HepG2 (cell line): ENCODE data around the gene GSK3B. TPM values are rescaled to one million over a fixed set of nuclear protein-coding genes. Genes with fewer than 3 reads are reported as not detected.

ENCODE experiments used
- CCDC6 ChIP-seq: sonication (generic); formaldehyde crosslinking; IDR thresholded peaks from 2 replicates; pipeline ENCODE4 v1.8.1; 2022; ENCODE audit warnings: mild to moderate bottlenecking, missing genetic modification reagents, moderate library complexity
- CEBPB ChIP-seq: IDR thresholded peaks from 2 replicates; pipeline ENCODE4 v1.6.1; 2011; ENCODE audit warnings: low read depth, low read length, improper control_type of control experiment, borderline replicate concordance
- HNF1A ChIP-seq, 2 experiments: sonication (generic) in 1 of 2; formaldehyde crosslinking in 1 of 2; IDR thresholded peaks; 2 replicates each; pipeline versions ENCODE4 v1.4.0 to v1.6.1; 2016 to 2020; ENCODE audit warnings: borderline replicate concordance in 1 of 2, low read depth in 1 of 2, mild to moderate bottlenecking in 1 of 2, missing genetic modification reagents in 1 of 2
- HNRNPH1 ChIP-seq: fragments of 200-400 bp; formaldehyde crosslinking; optimal IDR thresholded peaks from 2 replicates; pipeline ENCODE3; 2017; ENCODE audit warnings: mild to moderate bottlenecking, low read depth, low read length
- PLSCR1 ChIP-seq: sonication (generic); formaldehyde crosslinking; IDR thresholded peaks from 2 replicates; pipeline ENCODE4 v1.5.0; 2020; ENCODE audit warnings: missing genetic modification reagents, mild to moderate bottlenecking, borderline replicate concordance
- STAT5B ChIP-seq: sonication (generic); formaldehyde crosslinking; IDR thresholded peaks from 2 replicates; pipeline ENCODE4 v1.4.0; 2020; ENCODE audit warnings: missing genetic modification reagents
- TAF15 ChIP-seq: fragments of 200-400 bp; formaldehyde crosslinking; IDR thresholded peaks from one replicate; pipeline ENCODE4 v1.6.1; 2018; ENCODE audit warnings: mild to moderate bottlenecking, low read depth, low read length; ENCODE audit not compliant: poor library complexity, severe bottlenecking
- ZHX2 ChIP-seq, 2 experiments: sonication (generic) in 1 of 2; formaldehyde crosslinking in 1 of 2; IDR thresholded peaks; 2 replicates each; pipeline versions ENCODE4 v1.6.1 to v1.9.0; 2014 to 2022; ENCODE audit warnings: antibody characterized with exemption in 1 of 2, borderline replicate concordance in 1 of 2, inconsistent platforms in 1 of 2, low read depth in 1 of 2, missing genetic modification reagents in 1 of 2
- ZNF350 ChIP-seq: sonication (generic); formaldehyde crosslinking; IDR thresholded peaks from 2 replicates; pipeline ENCODE4 v1.4.0; 2020; ENCODE audit warnings: mild to moderate bottlenecking, low read depth, missing genetic modification reagents, borderline replicate concordance
- ZNF451 ChIP-seq: sonication (generic); formaldehyde crosslinking; IDR thresholded peaks from 2 replicates; pipeline ENCODE4 v1.5.0; 2020; ENCODE audit warnings: mild to moderate bottlenecking, missing genetic modification reagents
- ZNF550 ChIP-seq: sonication (generic); formaldehyde crosslinking; IDR thresholded peaks from 2 replicates; pipeline ENCODE4 v1.4.0; 2020; ENCODE audit warnings: mild to moderate bottlenecking, missing genetic modification reagents, borderline replicate concordance
- ZNF672 ChIP-seq: sonication (generic); formaldehyde crosslinking; IDR thresholded peaks from 2 replicates; pipeline ENCODE4 v1.8.1; 2022; ENCODE audit warnings: missing genetic modification reagents
- polyA plus RNA-seq, 8 experiments: library from polyadenylated mRNA; depleted of rRNA in 3 of 8; stranded (reverse) in 7 of 8; unstranded in 1 of 8; fragments of >200 nt; fragmentation: Illumina TruSeq in 4 of 8; extraction: Trizol in 4 of 8; gene quantifications; 2 replicates each; pipeline versions ENCODE4 v1.2.1 to v1.2.3, GENCODE V29; 2011 to 2016; ENCODE audit warnings: low read depth in 4 of 8, missing spikeins in 1 of 8, mixed read lengths in 1 of 8; ENCODE audit not compliant: insufficient read depth in 1 of 8
- total RNA-seq, 5 experiments: library from RNA; depleted of rRNA; stranded (reverse); fragments of >200 nt; fragmentation: Illumina TruSeq; extraction: Trizol; gene quantifications; 2 replicates each; pipeline ENCODE4 v1.2.3, GENCODE V29; 2016; ENCODE audit warnings: low read depth in 1 of 5

The GSK3B gene
- total and polyA plus RNA-seq, 2 of the 13 experiments (the other 11 are each of a cell fraction or from before 2014, with no cell fraction given) = 22.3 to 30.1 TPM

GRCh38 chr3:120095226-120095978 lies 1.2 kb upstream of the GSK3B start (continued):
- TF ChIP-seq HNF1A (IDR thresholded peaks at IDR 0.05; ENCODE audit: low read depth) = no peak
- no peak for TF ChIP-seq HNF1A (CRISPR knock-in tag; IDR thresholded peaks at IDR 0.05; ENCODE audit: borderline replicate concordance)
- TF ChIP-seq ZNF672 (CRISPR knock-in tag) = no peak
- TF ChIP-seq ZNF550 (CRISPR knock-in tag) = peak; percentile 93; the same call in 1 of the 2 replicates
- no peak for TF ChIP-seq CEBPB
- peak; percentile 80 for TF ChIP-seq CCDC6 (CRISPR knock-in tag)
- no peak for TF ChIP-seq STAT5B (CRISPR knock-in tag)
- TF ChIP-seq ZNF350 (CRISPR knock-in tag) = peak; percentile 91
- peak; percentile 63 for TF ChIP-seq ZHX2 (IDR thresholded peaks at IDR 0.05; ENCODE audit: low read depth)
- peak; percentile 58; the same call in 1 of the 2 replicates for TF ChIP-seq ZHX2 (CRISPR knock-in tag; IDR thresholded peaks at IDR 0.05; ENCODE audit: borderline replicate concordance)
- no peak for TF ChIP-seq PLSCR1 (CRISPR knock-in tag)
- TF ChIP-seq TAF15 = no peak
- TF ChIP-seq HNRNPH1 = no peak
- TF ChIP-seq ZNF451 = peak; percentile 22; the same call in 1 of the 2 replicates
